Fibroblast of lung (primary cell): ENCODE measurements around the gene FZR1.

ENCODE experiments used
- CTCF ChIP-seq, 2 donors: IDR thresholded peaks in 1 of 2; conservative IDR thresholded peaks in 1 of 2; 1 replicate in 1 of 2; 2 replicates in 1 of 2; pipeline ENCODE4 v1.5.1; 2011 to 2012; ENCODE audit warnings: low read length in 2 of 2, control low read depth in 1 of 2, inconsistent platforms in 1 of 2, low read depth in 1 of 2, mild to moderate bottlenecking in 1 of 2
- EZH2 ChIP-seq: IDR thresholded peaks from 2 replicates; pipeline ENCODE4 v1.5.1; 2012; ENCODE audit warnings: low read length, control low read depth, mild to moderate bottlenecking; ENCODE audit errors: missing control alignments

- TF ChIP-seq CTCF (conservative IDR thresholded peaks at IDR 0.05 in 1 of 2, IDR thresholded peaks at IDR 0.05 in 1 of 2; ENCODE audit: low read depth in 1 of 2, low read length in 2 of 2): no peak
- no peak for TF ChIP-seq EZH2
Observed at GRCh38 chr19:3530389-3530788, 24.3 kb downstream of the FZR1 start.
